Thyroid gland (tissue), 4 donors: ENCODE measurements around the gene LYPD8.

Experiments used
- CTCF ChIP-seq, 6 experiments: fragments of 200-600 bp in 3 of 6; fragments of 450-650 bp in 3 of 6; sonication (generic) in 3 of 6; IDR thresholded peaks; one replicate each; pipeline ENCODE4 v1.5.1; 2016 to 2019; ENCODE audit warnings: antibody characterized with exemption in 6 of 6, mild to moderate bottlenecking in 2 of 6, inconsistent platforms in 1 of 6, moderate library complexity in 1 of 6
- POLR2A ChIP-seq, 2 donors: fragments of 450-650 bp; IDR thresholded peaks; one replicate each; pipeline ENCODE4 v1.6.1; 2017; ENCODE audit warnings: antibody characterized with exemption in 2 of 2, mild to moderate bottlenecking in 2 of 2, moderate library complexity in 1 of 2

GRCh38 chr1:248704606-248705005, 51.0 kb downstream of the LYPD8 start:
- TF ChIP-seq CTCF (IDR thresholded peaks at IDR 0.05), result no peak
- no peak for TF ChIP-seq POLR2A (IDR thresholded peaks at IDR 0.05)
